Astrocyte of the hippocampus (primary cell): ENCODE measurements around the gene CEP85L.

ENCODE experiments used
- DNase-seq: peaks from one replicate; pipeline ENCODE4 v3.0.0; 2011; ENCODE audit warnings: low read depth, low spot score

The CEP85L gene

DNA sequence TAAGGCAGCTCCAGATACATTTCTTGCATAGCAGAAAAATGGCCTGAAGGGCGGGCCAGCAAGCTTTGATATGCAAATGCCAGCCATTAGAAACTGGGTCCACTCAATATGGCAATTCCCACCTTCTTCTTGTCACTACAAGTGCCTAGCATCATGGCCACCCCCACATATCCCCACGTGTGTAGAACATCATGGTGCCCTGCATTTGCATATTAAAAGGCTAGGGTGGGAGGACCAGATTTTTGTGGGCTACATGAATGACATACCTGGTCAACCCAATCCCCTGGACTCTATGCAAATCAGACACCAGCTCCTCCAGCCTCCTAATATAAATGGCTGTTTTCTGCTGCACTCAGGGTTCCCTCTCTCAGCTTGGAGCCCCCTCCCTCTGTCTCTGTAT is 71.6 kb downstream of the CEP85L start:
- no peak for DNase-seq

DNA sequence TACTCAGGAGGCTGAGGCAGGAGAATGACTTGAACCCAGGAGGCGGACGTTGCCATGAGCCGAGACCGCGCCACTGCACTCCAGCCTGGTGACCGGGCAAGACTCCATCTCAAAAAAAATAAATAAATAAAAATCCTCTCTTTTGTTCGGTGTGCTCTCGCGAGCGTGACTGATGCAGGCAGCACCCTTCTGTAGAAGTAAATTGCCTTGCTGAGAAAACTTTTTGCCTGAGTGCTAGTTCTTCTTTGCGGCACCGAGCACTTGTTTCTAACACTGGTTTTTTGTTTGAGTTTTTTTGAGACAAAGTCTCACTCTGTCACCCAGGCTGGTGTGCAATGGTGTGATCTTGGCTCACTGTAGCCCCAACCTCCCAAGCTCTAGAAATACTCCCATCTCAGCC is 72.8 kb downstream of the CEP85L start:
- DNase-seq, result no peak

DNA sequence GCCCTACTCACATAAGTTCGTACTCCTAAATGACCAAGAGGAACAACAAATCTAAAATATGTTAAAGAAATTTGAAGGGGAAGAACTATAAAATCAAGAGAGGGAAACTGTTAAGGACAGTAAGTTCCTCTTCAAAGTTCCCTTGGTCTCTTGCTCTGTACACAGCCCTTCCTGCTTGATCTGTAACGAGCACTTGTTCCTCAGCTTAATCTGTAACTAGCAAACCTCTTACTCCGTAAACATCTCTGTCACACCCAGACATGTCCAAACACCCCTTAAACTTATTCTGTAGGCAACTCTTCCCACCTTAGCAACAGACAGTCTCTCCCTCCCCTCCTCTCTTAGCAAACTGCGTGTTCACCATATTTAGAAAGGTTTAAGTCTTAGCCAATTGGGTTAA is 73.4 kb downstream of the CEP85L start:
- no peak for DNase-seq

DNA sequence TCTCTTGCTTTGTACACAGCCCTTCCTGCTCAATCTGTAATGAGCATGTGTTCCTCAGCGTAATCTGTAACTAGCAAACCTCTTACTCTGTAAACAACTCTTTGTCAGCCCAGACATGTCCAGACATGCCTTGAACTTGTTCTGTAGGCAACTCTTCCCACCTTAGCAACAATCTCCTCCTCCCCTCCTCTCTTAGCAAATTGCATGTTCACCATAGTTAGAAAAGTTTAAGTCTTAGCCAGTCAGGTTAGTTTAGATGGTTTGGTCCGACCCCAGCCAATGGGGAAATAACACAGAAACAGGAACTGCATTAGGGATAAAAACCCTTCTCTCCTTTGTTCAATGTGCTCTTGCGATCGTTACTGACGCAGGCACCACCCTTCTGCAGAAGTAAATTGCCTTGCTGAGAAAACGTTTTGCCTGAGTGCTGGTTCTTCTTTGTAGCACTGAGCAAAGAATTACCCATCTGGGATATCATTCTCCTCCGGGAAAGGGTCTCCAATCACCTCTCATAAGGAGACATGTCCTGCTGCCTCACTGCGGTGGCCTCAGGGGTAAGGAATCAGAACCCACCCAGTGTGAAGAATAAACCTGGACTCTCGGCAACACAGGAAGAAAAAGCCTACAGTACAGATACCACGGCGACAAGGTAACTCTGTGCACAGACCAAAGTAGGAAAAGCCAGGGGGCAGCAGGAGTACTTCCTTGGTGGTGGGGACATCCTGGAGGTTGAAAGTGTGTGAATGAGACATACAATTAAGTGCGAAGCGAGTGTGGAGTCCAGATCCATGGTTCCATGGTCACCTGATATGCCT is 77.1 kb downstream of the CEP85L start:
- DNase-seq, result no peak

DNA sequence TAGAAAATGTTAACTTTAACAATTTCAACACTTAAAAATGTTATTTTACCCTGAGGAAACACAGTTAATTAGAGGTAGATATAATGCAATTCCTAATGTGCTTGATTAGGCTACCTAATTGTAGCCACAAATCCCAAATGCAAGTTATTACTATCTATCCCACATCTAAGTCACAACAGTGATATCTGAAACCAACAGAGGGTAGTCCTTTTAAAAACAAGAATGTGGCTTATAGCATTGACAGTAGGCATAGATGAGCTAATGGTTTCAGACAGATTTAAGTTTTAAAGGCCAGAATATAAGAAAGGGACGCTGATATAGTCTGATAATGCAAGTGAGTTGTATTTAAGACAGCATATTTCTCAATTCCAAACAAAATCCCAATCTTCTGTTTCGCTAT is 80.3 kb downstream of the CEP85L start:
- DNase-seq, result no peak

DNA sequence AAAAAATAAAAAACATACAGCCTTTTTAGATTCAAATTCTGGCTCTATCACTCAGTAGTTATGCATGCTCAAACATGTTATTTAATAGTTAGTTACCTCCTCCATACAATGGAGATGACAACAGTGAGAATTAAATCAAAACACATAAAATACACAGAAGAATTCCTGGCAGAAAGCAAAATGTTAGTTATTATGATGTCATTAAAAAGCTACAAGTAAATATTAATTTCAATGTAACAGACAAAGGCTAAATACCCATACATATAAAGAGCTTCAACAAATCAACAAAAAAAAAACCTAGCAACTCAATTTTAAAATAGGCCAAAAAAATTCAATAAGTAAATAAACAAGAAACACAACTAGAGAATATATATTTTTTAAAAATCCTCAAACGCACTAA is 81.9 kb downstream of the CEP85L start:
- DNase-seq, result no peak

DNA sequence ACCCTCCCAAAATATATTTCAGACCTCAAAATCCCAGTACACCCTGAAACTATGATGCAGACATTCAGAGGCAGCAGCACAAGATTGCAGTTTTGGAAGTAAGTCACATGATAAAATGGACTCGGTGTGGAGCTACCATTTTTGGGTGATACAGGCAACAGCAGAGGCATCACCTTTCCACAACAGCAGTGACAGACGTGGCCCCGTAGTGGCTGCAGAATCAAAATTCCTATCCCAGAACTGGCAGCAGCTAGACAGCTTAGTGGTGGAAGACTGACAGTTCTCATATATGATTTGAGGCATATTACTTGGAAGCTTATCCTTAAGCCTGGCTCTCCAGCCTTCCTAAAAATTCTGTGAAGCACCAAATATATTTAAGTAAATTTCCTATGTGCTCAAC is 83.4 kb downstream of the CEP85L start:
- no peak for DNase-seq

DNA sequence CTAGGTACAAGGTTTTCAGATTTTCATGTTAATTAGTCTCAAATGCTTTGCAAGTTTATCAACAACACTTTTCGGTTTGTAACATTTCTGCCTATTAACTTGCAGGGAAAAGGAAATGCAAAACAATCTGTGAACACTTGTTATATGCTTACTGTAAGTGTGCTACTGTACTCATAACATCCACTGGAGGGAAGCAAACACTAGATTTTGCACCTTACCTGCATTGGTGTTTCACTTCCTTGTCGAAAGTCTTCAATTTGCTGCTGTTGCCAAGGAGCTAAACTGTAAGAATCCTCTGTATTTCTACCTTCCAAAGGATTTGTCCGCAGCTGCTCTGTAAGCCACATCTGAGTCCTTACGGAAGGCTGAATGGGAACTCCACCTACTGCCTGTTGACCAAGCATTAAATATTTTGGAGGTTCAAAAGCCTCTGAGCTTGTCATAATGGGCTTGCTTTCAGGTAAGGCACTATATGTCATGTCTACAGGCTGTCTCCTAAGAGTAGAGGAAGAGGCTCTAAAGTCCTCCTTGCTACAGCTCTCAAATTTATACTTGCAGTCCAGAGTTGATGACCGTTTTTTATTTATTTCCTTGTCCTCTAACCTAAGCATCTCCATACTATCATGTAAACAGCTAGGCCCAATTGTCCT is 86.0 kb downstream of the CEP85L start:
- peak; percentile 42 for DNase-seq

DNA sequence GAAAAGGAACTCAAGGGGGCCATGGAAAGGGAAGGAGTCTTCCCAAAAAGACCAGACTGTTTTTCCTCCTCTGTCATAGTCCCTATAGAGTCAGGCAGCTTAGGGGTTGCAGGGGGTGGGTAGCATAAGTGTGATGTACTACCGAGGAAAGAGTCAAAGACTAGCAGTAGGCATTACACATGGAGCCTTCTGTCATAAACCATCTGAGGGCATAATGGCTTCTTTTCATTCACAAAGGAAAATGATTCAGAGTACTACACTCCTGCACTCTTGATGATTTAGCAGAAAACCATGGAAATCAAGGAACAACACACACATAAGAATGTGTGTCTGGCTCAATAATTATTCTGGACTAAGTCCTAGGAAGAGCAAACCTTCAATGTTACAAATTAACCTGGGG is 88.4 kb downstream of the CEP85L start:
- peak; percentile 67 for DNase-seq

DNA sequence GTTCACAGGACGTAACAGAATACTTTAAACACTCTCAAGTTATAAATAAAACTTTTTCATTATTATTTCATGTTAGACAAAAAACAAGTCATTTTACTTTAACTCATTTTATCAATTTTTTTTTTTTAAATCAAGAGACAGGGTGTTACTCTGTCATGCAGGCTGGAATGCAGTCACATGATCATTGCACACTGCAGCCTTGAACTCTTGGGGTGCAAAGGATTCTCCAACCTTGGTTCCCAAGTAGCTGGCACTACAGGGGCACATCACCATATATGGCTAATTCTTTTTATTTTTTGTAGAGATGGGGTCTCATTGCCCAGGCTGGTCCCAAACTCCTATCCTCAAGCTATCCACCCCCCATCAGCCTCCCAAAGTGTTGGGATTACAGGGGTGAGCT is 89.1 kb downstream of the CEP85L start:
- no peak for DNase-seq

DNA sequence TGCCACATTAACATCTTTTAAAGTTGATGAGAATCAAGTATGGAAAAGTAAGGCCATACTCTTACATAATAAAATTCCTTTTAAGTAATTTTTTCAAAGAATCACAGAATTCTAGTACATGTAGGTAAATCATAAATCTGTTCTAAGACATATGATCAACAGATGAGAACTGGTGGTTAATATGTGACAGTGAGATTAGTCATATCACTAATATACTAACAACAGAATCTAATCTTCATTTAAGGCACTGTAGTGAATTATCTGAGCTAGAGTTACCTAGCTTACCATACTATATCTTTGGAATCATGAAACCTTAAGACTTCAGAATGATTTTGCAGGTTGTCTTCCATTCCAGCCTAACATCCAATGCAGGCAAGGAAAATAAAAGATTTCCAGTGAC is 91.7 kb downstream of the CEP85L start:
- DNase-seq, result no peak

DNA sequence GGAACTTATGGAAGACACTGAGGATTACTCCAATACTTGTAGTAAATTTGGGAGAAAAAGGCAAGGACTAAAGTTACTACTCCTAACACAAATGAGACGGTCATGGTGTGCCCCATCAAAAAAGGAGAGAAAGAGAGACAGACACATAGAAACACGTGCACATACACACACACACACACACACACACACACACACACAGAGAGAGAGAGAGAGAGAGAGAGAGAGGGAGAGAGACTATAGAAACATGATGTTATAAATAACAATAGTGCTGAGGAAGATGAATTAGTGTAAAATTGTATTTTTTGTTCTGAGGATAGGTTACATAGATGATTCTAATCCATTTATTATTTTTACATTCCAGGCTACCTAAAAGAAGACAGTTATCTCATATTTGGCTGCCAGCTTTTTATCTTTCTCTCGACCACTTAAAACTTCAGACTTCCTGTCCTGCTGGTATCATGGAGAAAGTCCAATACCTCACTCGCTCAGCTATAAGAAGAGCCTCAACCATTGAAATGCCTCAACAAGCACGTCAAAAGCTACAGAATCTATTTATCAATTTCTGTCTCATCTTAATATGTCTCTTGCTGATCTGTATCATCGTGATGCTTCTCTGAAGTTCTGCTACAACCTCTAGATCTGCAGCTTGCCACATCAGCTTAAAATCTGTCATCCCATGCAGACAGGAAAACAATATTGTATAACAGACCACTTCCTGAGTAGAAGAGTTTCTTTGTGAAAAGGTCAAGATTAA is 92.8 kb downstream of the CEP85L start:
- no peak for DNase-seq

DNA sequence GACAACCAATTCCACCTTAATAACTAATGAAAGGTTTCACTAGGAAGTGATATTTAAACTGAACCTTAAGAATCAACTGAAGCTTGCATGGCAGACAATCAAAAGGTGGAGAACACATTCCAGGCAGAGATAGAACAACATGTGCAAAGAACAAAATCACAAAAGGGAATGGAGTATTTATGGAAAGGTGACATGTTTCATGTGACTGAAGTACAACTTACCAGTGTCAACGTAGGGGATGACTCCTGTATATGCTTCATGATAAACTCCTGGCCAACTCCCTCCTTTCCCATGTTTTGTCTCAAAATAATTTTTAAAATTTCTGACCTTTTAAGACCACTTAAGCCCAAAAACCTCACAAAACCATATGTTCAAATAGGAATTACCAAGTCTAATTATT is 96.7 kb downstream of the CEP85L start:
- no peak for DNase-seq

DNA sequence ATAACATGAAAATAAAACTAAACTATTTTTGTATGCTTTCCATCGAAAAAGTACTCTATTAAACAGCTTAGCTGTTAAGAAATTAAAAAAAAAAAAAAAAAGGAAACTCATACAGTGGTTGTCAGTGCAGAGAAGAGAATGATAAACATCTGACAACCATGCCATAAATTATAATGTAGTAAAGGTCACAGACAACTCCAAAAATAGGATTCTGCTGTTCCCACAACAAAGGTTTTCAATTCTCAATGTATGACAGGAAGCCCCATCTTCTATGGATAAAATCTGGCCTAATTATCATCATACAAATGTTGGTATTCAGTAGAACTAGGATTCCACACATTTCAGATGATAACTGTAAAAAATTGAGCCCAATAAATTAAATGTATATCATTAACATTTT is 98.3 kb downstream of the CEP85L start:
- no peak for DNase-seq

DNA sequence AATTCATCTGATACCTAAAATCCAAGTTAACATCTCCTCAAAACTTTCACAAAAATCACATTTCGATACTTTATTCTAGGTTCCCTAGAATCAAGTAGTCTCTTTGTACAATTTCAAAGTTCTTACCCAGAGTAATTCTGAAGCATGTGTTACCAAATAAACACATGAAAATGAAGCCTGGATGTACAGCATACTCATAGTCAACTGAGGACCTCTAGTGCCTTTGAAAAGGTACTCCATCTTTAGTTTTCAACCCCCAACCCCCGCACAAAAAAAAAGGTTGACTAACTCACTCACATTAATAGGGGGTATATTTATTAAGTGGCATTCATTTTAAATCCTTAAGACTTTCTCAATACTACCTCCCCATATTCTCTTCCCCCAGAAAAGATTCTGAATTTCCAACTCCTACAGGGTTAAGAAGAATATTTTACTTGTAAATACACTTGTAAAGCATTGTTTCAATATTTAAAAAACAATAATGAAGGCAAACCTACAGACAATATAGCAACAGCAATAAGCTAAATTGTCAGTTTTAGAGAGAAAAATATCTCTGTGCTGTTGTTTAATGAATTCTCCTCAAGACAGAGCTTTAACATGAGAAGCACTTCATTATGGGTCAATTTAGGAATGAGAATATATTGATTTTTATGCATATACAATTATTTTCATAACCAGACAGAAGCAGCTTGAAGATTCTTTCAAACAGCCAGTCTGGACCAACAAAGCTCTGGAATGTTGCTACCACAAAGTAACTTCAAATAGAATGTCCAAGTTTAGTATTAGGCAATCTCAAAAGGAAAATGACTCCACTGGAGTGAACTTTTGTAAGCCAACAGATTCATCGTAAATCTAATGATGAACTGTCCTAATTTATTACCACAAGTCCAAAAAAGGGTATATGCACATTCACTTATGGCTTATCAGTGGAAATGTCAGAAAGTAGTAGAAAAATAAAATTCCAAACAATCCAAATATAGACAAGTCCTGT is 100.0 kb downstream of the CEP85L start:
- peak; percentile 78 for DNase-seq

DNA sequence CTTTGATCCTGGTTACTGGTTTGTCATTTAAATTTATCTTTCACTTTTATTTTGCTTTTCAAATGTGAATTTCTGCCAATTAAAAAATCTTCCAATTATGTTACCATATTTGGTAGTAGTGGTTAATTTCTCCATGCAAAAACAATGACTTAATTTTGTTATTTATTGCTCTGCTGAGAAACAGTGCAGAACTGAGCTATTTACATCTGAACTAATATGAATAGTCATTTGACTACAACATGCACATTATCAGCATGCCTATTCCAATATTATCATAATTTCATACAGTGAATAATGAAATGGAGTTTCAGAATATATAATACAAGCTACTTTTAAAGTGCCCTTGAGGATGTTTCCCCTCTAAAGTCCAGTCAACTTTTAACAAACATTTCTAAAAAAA is 102.8 kb downstream of the CEP85L start:
- DNase-seq, result no peak

DNA sequence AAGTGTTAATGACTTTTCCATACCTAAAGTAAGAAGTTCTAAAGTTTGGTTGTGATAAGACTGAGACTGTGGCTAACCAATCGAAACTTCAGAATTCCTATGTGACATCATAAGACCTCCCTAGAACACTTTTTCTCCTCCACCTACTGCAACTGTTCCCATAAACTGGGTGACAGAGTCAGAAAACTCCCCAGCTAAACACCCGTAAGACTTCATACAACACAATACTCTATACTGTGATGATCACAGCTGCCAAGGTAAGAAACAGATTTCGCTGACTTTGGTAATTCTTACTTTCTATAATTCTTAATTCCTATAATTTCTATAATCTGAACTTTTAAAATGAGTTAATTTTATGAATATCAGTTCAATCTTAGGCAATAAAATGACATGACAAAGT is 103.3 kb downstream of the CEP85L start, which contains the start of gene PLN:
TSS of gene PLN (plus strand) at position 161 of the 400 bp plus-strand sequence. CDS start 10,626 bp downstream, outside the sequence.
- DNase-seq, result no peak

DNA sequence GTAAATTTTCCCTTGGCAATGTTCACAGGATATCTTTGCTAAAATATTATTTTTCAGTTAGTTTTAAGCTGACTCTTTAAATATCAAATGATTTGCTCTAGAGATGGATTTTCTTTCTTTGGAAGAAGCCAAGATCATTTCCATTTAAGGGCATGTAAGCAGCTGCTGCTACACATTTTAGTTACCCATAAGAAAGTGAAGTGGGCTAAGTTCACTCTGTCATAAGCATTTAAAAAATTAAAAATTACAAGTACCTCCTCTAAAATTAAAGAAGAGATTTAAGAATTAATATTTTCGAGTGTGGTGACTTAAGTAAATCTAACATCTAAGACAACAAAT is 104.5 kb downstream of the CEP85L start:
- no peak for DNase-seq

DNA sequence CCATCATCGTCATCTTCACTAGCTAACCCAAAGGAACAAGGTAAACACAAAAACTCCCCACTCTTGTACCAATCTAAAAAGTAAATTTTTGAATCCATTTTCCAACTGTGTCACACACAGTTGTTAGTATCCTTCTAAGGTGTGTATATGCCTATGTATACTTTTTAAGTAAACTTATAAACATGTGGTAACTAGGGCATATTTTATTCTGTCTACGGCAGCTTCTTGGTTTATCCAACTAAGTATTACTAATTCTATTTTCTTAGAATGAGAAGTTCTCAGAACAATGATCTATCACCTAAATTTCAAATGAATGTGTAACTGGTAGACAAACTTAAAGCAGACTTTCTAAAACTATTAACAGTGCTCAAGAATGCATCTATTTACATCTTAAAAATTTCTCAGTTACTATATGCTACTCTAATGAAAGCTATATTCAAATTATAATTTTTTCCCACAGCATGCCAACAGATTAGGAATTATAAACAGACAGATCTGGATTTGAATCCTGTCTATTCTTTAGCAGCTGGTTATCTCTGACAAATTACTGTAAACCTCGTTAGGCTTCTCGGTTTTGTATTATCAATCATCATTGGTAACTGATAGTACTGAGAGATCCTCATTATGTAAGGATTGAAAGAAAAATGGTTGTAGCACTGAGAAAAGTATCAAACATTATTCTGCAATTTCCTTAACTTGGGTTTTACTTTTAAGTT is 105.1 kb downstream of the CEP85L start:
- no peak for DNase-seq

DNA sequence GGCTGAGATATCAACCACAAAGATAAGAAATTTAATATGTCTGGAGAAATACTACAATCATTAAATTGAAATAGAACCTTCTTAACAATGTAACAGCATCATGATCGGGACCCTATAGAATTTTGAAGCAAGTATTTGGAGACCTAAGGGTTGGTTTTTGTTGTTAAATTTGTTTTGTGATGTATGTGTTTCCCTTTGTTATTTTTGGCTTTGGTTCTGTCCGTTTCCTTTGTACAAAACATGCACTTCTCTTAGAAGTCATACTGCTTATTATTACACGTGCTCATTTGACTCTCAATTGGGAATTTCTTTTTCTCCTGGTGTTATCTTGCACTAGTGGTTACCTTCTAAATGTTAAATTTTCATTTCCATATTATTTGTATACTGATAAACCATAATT is 107.3 kb downstream of the CEP85L start:
- peak; percentile 23 for DNase-seq
